Lung microvascular endothelial cell (primary cell): ENCODE measurements around the gene TGM1. TPM values are rescaled to one million over a fixed set of nuclear protein-coding genes. Genes with fewer than 3 reads are reported as not detected.

ENCODE experiments used
- DNase-seq, 2 donors: peaks; one replicate each; pipeline versions ENCODE4 v3.0.0 to v3.0.0-alpha.2; 2010; ENCODE audit warnings: low read depth in 2 of 2
- total RNA-seq: library from RNA; depleted of rRNA; stranded (reverse); fragments of >200 nt; gene quantifications from 2 replicates; pipeline ENCODE4 v1.2.1, GENCODE V29; 2014

The TGM1 gene
- total RNA-seq, 1 donor from 2014 or later, result 0.20 TPM

DNA sequence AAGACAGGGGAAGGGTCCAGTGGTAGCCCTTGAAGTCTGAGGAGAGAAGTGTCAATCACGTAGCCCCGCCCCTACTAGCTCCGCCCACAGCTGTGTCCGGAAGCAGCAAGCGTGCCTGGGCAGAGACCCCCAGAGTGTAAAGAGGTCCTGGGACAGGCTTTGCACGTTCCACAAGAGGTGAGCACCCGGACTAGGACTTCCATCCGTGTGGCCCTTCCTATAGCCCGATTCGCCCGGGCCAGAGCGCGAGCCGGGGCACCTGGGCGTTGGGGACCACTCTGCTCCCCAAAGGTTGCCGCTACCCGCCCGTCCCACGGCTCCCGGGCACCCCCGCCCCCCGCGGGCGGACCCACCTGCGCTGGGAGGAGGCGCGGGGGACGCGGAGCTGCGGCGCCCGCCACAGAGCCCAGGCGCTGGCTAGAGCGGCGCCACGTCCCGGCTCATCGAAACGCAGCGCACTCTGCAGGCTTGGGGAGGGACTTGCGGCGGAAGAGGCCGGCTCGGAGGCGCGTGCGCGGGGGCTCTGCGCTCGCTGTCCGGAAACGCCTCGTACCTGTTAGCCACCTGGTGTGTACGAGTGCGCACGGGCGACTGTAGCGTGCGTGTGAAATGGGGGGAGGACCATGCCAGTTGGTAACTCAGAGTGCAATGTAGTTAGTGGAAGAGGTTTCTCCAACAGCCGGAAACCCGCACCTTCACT lies 8.3 kb upstream of the TGM1 start, which contains the start of gene RABGGTA:
Gene RABGGTA (minus strand): TSS at position 464 of the 700 bp plus-strand sequence. CDS start 482 bp downstream, outside the sequence.
- peak; percentile 91 to 95 for DNase-seq

DNA sequence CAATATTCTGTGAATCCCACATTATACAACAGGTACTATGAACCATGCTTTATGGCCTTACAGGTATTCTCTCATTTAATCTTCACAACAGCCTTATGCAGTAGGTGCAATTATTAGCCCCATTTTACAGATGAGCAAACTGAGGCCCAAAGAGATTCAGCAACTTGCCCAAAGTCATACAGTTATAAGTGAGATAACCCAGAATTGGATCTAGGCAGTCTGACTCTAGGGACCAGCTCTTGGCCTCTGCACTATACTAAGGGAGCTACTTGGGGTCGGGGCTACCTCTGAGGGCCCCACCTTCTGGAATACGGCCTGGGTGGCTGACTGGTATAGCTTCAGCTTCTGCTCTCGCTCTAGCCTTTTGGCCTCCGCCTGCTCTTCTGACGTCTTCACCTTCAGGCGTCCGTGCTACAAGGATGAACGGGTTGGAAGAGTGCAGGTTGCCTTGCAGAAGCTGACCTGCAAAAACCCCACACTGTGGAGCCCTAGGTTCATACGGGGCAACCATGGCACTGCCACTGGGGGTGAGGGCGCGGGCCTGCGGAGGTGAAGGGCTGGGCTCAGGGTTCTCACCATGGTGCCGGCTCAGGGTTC lies 7.7 kb upstream of the TGM1 start:
- DNase-seq, result no peak

- DNase-seq, result no peak
Observed at GRCh38 chr14:24269910-24270536, 7.0 kb upstream of the TGM1 start.

GRCh38 chr14:24269368-24269767 lies 6.4 kb upstream of the TGM1 start:
- no peak for DNase-seq

- no peak for DNase-seq
Observed at GRCh38 chr14:24268225-24268624, 5.2 kb upstream of the TGM1 start.

DNA sequence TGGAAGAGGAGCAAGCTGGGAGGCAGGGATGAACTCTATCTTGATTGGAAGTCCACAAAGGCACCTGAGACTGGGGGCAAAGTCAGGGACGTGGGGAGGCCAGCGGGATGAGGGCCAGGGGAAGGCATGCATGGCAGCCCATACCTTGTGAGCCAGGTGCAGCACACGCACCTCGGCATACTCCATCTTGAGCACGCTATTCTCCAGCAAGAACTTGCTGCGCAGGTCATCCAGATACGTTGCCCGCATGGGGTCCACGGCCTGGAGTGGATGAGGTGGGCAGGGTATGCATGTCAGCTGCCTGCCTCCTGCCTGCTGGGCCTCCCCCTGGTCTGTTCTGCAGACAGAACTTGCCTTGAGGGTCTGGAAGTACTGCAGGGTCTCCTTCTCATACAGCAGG lies 4.5 kb upstream of the TGM1 start:
- DNase-seq, result no peak

DNA sequence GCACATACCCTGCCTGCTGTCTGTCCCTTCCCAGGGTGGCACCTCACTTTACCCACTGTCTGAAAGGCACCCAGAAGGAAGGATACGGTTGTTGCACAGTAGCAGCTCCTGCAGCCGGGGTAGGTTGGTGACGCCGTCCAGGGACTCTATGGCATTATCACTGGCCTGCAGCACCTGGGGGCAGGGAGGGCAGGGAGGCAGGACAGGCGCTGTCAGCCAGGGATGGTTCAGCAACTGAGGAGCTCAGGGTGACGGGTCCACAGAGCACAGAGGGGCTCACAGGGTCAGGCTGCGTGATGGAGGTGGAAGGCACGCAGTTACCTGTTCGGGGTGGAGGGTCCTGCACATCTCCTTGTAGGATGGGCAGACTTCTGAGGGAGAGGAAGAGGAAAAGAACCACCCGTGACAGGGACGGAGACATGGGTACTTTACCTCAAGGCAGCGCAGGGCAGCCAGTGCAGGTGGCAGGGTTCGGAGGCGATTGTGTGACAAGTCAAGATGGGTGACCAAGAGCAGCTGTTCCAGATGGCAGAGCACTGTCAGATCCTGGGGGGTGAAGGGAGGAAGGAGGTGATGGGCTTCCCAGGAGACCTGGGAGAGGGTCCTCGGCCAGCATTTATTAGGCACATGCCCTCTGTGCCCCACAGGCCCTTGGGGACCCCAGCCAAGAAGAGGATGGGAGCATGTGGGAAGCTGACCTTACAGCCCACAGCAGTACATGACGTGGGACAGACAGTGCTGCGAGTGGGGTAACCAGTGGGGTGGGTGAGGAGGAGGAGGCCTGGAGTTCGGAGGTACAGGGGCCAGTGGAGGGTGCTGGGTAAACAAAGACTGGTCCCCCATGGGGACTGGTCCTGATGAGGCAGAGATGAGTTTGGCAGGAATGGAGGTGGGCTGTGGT lies 3.6 kb upstream of the TGM1 start:
- DNase-seq, result no peak

GRCh38 chr14:24264298-24264697 lies 1.3 kb upstream of the TGM1 start:
- no peak for DNase-seq

DNA sequence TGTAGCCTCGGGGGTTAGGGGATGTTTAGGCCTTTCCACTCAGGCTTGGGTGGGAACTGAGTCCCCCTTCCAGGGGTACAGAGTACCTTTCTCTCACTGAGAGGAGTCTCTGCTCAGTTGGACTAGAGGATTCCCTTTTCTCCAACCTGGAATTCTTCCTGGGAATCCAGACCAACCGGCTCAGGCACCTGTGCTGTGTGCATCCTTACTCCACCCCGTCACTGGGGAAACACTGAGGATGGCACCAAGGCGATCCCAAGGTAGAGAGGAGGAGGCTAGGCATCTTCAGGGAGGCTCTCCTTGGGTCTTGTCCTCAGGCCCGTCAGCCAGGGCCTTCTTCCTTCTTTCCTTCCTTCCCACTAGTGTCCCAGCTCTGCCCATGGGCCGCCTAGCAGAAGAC lies 871 bp upstream of the TGM1 start:
- DNase-seq, result no peak

- DNase-seq, result no peak
Observed at GRCh38 chr14:24261969-24262327, 1.0 kb downstream of the TGM1 start.

GRCh38 chr14:24261256-24261968 lies 1.6 kb downstream of the TGM1 start:
- no peak for DNase-seq

- DNase-seq, result no peak
Observed at GRCh38 chr14:24260780-24261157, 2.2 kb downstream of the TGM1 start.

DNA sequence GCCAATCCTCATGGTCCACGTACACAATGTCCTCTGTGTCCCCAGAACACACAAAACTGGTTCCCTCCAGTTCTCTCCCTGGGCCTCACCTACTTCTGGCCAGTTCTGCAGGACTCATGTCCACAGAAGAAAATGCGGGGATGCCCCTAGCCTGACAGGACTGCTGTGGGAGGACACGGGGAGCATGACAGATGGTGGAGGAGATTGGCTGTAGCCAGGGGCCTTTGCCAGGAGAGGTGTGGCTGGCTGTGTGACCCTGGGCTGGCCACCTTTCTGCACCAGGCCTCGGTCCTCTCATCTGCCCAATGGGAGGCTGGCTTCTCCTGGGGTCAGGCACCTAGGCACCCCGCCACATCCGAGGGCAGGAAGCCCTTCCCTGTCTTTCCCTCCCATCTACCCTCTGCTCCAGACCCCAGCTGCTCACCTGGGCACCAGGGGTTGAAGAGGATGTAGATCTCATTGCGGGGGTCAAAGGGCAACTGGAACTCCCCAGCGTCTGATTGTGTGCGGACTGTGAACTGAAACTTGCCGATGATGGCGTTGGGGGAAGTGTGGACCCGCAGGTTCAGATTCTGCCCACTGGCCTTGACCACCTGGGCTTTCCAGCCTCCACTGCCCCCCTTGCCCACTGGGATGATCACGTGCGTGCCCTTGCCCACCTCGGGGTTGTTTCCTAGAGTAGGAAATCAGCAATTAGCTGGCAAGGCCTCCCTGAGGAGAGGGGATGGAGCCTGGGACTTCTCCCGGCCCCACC lies 2.8 kb downstream of the TGM1 start:
- no peak for DNase-seq

GRCh38 chr14:24259282-24260025 lies 3.5 kb downstream of the TGM1 start:
- no peak for DNase-seq

- DNase-seq, result no peak
Observed at GRCh38 chr14:24258548-24259265, 4.3 kb downstream of the TGM1 start.

GRCh38 chr14:24258119-24258518 lies 4.9 kb downstream of the TGM1 start:
- DNase-seq, result no peak

GRCh38 chr14:24256960-24257359 lies 6.0 kb downstream of the TGM1 start:
- DNase-seq, result no peak

GRCh38 chr14:24255931-24256711 lies 6.9 kb downstream of the TGM1 start:
- no peak for DNase-seq
